ENCODE results near the gene ALB. TPM values are rescaled to one million over a fixed set of nuclear protein-coding genes. Genes with fewer than 3 reads are reported as not detected.

The ALB gene
- total RNA-seq, 1 donor from 2014 or later: not detected

- DNase-seq (ENCODE audit: low read depth, low spot score): no peak
These were observed 25.9 kb downstream of the ALB start for GRCh38 chr4:73429826-73430587.

GRCh38 chr4:73431813-73432168, 27.7 kb downstream of the ALB start:
- DNase-seq (ENCODE audit: low read depth, low spot score): no peak

GRCh38 chr4:73432169-73433000, 28.3 kb downstream of the ALB start:
- DNase-seq (ENCODE audit: low read depth, low spot score): no peak

- DNase-seq (ENCODE audit: low read depth, low spot score): no peak
These were observed 29.1 kb downstream of the ALB start for GRCh38 chr4:73433140-73433539.

- no peak for DNase-seq (ENCODE audit: low read depth, low spot score)
These were observed 30.2 kb downstream of the ALB start for GRCh38 chr4:73434311-73434710.

GRCh38 chr4:73435984-73436383, 31.9 kb downstream of the ALB start, which contains the start of gene AFP:
AFP (plus strand) TSS chr4:73436221; CDS start chr4:73436263, 42 bp downstream.
- DNase-seq (ENCODE audit: low read depth, low spot score): no peak

GRCh38 chr4:73436674-73437557, 32.8 kb downstream of the ALB start:
- no peak for DNase-seq (ENCODE audit: low read depth, low spot score)

GRCh38 chr4:73437558-73437956, 33.5 kb downstream of the ALB start:
- no peak for DNase-seq (ENCODE audit: low read depth, low spot score)

GRCh38 chr4:73438048-73438447, 34.0 kb downstream of the ALB start:
- no peak for DNase-seq (ENCODE audit: low read depth, low spot score)

GRCh38 chr4:73438582-73439215, 34.6 kb downstream of the ALB start:
- no peak for DNase-seq (ENCODE audit: low read depth, low spot score)

GRCh38 chr4:73439445-73439844, 35.4 kb downstream of the ALB start:
- no peak for DNase-seq (ENCODE audit: low read depth, low spot score)

- DNase-seq (ENCODE audit: low read depth, low spot score): no peak
These were observed 35.9 kb downstream of the ALB start for GRCh38 chr4:73439991-73440390.

GRCh38 chr4:73440653-73441052, 36.6 kb downstream of the ALB start:
- DNase-seq (ENCODE audit: low read depth, low spot score): no peak

- DNase-seq (ENCODE audit: low read depth, low spot score): no peak
These were observed 38.2 kb downstream of the ALB start for GRCh38 chr4:73442275-73442674.

- DNase-seq (ENCODE audit: low read depth, low spot score): no peak
These were observed 39.1 kb downstream of the ALB start for GRCh38 chr4:73443224-73443623.

GRCh38 chr4:73445383-73446335, 41.6 kb downstream of the ALB start:
- no peak for DNase-seq (ENCODE audit: low read depth, low spot score)

GRCh38 chr4:73446336-73446938, 42.4 kb downstream of the ALB start:
- DNase-seq (ENCODE audit: low read depth, low spot score): peak; percentile 7

- no peak for DNase-seq (ENCODE audit: low read depth, low spot score)
These were observed 43.6 kb downstream of the ALB start for GRCh38 chr4:73447671-73448070.

- no peak for DNase-seq (ENCODE audit: low read depth, low spot score)
These were observed 44.5 kb downstream of the ALB start for GRCh38 chr4:73448448-73449203.
